GM08714 (cell line): ENCODE results near the gene ALK.
"Not testable (repeated sequence)": the region's sequence is repeated elsewhere in the genome, so short reads cannot be mapped to it uniquely, and the experiment has no call there.

ENCODE experiments used
- H3K4me3 ChIP-seq: fragments of 200-500 bp; sonication (Bioruptor generic); 2 replicates; pipeline ENCODE4 v1.5.1; 2014; ENCODE audit warnings: mild to moderate bottlenecking, low read length, inconsistent platforms
- ZNF274 ChIP-seq: IDR thresholded peaks from 2 replicates; pipeline ENCODE4 v1.6.1; 2012; ENCODE audit warnings: mild to moderate bottlenecking, low read depth, low read length

ALK gene

DNA sequence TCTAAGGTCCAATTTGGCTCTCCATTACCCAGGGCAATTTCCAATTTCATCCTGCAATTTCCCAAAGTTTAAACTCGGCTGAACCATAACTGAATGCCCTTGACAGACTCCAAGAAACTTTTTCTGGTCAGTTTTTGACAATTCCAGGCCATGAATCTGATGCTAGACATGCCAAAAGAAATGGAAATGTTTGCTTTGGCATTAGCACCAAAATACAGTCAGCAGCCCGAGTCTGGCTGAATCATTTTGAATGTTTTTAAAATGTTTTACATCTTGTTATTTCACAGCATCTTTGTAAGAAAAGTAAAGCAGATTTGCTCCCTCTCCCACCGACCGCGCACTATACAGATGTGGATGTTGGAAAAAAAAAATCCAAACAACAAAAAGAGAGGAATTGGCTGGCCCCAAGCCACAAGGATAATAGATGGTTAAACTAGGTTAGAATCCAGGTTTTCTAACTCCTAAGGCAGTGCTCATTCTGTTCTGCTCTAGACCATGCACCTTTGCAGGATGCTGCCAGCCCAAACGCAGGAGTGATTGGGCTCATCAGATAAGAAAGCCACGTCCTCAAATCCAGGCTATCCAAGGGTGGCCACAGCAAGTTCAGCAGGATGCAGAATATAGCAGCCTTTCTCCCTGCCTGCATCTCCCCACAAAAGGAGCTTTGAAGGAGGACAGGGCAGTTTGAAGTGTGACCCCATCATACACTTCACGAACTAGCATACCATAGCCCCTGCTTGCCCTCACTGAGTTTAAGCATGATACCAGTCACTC, 167.5 kb downstream of the ALK start:
- H3K4me3 ChIP-seq: no peak overlapping the region
- no peak for TF ChIP-seq ZNF274

DNA sequence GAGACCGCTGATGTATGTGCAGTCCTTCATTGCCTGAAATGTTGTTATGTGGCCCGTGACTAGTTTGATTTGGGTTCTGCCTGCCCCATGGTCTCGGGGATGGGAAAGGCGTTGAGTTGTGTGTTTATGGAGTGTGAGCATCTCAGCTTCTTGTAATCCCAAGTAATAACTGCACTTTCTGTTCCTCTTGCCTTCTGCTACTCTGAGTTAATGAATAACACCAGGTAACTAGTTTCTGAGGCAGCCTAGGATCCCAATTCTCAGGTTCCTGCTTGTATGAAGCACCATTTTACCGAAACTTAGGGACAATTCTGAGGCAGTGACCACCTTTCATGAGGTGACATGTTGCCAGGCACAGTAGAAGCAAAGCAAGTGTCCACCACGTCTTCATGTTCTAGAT, 170.0 kb downstream of the ALK start:
- H3K4me3 ChIP-seq: no peak overlapping the region
- TF ChIP-seq ZNF274: no peak

DNA sequence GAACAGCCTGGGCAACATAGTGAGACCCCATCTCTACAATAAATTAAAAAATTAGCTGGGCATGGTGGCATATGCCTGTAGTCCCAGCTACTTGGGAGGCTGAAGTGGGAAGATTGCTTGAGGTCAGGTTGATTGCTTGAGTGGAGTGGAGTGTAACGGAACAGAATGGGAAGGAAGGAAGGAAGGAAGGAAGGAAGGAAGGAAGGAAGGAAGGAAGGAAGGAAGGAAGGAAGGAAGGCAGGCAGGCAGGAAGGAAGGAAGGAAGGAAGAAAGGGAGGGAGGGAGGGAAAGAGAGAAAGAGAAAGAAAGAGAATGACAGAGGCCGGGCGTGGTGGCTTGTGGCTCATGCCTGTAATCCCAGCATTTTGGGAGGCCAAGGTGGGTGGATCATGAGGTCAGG, 170.9 kb downstream of the ALK start:
- H3K4me3 ChIP-seq: not testable (repeated sequence)

DNA sequence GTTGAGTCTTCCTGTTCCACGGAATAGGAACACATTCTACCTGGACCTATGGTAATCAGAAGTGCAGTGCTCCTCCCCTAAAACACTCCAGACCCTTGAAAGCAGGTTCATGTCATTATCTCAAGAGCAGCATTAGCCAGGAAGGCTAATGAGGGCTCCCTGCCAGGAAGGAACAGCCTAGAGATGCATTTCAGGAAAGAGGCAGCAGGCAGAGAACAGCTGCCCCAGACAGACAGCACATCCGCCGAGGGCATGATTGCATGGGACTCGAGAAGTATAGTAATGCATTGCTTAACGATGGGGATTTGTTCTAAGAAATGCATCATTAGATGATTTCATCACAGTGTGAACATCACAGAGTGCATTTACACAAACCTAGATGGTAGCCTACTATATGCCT, 171.5 kb downstream of the ALK start:
- TF ChIP-seq ZNF274: no peak
- no peak overlapping the region for H3K4me3 ChIP-seq

DNA sequence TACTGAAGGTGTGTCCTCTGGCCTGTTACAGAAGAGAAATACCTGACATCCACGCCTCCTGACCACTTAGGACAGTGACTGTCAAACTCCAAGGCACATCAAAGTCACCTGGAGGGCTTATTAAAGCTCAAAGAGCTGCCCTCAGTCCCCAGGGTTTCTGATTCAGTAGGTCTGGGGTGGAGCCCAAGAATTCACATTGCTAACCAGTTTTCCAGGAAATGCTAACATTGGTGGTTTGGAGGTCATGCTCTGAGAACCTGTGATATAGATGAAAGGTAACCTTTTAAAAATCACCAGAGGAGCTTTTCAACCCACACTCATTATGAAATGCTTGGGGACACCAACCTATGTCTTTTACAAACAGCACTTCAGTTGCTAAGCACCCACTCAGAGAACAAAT, 172.3 kb downstream of the ALK start:
- H3K4me3 ChIP-seq: no peak overlapping the region
- no peak for TF ChIP-seq ZNF274

DNA sequence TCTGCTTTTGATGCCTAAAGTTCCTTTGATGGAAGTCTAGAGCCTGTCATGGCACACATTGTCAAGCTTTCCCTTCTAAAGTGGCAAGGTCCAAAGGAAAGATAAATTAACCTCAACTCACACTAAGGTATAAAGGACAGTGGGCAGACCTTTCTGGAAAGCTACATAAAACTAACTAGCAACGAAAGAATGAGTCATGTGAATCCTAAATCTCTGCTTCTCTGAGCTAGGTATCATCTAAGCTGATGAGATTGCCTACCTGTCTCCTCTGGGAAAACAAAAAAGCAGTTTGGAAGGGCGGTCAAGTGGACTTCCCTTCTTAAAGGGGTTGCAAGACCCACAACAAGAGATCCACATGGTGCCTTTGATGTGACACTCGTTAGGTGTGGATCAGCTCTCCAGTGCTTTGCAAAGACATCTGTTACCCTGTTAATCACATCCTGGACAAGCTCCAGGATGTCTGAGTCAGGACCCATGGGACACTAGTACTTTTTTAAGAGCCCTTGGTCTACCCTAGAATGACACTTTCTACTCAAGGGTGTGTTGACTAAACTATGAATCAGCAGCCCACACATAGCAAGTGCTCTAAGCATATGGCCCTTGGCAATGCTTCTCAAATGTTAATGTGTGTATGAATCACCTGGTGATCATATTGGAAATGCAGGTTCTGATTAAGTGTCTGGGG, 173.5 kb downstream of the ALK start:
- H3K4me3 ChIP-seq: no peak overlapping the region
- no peak for TF ChIP-seq ZNF274

DNA sequence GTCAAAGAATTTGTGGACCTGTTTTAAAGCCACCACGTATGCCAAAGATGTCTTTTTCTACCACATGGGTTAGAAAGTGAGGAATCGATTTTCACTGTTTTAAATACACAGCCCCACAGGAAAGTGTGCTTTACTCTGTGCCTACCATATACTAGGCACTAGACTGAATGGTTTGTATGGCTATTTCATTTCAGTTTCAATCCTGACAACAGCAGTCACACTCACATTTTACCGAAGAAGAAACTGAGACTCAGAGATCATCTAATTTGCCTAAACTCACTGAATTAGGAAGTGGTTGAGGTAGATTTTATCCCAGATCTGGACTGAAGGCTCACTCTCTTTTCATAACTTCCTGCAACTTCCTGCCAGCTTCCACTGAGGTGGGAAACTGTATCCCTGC, 176.4 kb downstream of the ALK start:
- TF ChIP-seq ZNF274: no peak
- no peak overlapping the region for H3K4me3 ChIP-seq

DNA sequence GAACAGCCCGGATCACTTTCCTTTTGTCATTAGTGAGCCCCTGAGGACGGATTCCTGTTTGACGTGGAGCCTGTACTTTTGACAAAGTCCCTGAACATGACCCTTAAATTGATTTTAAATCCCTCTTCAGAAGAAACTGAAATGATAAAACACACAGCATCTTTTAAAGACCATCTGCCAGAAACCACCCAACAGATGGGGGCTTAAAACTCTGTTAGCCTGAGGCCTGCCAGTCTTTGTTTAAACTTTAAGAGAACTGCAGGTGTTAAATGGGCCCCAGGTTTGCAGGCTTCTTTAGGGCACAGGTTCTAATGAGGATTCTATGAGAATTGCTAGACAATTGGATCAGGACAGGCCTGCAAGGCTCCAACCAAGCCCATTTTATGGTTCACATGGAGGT, 177.9 kb downstream of the ALK start:
- no peak overlapping the region for H3K4me3 ChIP-seq
- no peak for TF ChIP-seq ZNF274

DNA sequence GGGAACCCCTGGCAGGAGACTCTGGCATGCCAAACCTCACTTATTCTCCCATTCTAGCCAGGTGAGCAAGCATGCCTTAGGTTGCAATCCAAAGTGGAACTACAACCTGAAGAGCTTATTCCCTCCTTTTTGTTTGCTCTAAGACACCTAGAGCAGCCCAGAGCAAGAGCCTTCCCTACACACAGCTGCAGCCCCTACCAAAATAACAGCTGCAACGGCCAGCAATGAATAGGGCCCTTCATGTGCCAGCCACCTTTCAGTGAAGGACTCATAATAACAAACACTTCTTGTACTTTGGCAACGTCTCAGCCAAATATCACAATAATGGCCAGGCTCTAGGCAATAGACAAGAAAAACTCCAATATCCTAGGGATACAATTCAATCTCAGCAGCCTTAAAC, 178.7 kb downstream of the ALK start:
- H3K4me3 ChIP-seq: no peak overlapping the region
- no peak for TF ChIP-seq ZNF274

DNA sequence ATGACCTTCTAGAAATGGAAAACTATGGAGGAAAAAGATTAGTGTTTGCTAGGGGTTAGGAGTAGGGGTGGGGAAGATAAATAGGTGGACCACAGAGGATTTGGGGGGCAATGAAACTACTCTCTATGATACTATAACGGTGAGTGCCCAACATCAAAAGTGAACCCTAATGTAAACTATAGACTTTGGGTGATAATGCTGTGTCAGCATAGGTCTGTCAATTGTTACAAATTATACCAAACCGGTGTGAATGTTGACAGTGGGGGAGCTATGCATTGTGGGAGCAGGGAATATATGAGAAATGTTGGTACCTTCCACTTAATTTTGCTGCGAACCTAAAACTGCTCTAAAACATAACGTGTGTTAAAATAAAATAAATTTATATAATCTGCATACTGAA, 180.3 kb downstream of the ALK start:
- no peak overlapping the region for H3K4me3 ChIP-seq
- no peak for TF ChIP-seq ZNF274

DNA sequence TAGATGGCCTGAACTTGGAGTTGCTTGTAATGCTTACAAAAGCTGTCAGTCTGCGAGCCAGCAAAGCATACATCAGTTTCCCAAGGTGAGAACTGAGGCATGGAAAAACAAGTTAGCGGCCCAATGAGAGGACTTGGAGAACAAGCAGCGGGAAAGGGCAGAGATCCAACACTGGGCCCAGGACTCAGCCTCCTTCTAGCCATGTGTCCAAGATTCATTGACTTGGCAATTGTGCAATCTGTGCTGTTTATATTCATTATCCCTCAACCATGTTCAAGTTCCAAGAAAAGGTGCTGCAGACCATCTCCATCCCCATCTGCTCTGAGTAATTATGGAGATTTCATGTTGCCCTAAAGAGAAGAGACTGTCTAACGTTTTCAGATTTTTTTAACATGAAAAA, 187.4 kb downstream of the ALK start:
- no peak overlapping the region for H3K4me3 ChIP-seq
- TF ChIP-seq ZNF274: no peak

DNA sequence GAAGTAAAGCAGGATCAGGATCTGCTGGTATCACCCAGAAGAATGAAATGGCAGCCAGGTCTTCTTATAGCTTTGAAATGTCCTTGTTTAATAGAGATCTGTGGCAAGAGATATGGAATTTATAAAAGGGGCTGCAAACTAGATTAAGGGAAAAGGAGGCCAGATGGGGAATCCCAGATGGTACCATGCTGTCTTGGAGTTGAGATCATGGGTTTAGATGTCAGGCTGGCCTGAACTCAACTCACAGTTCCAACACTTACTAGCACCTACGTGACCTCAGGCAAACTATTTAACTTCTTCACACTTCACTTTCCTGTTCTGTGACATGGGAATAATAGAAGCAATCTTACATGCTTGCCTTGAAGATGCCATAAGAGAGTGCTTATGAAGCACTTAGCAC, 188.2 kb downstream of the ALK start:
- no peak overlapping the region for H3K4me3 ChIP-seq
- no peak for TF ChIP-seq ZNF274

DNA sequence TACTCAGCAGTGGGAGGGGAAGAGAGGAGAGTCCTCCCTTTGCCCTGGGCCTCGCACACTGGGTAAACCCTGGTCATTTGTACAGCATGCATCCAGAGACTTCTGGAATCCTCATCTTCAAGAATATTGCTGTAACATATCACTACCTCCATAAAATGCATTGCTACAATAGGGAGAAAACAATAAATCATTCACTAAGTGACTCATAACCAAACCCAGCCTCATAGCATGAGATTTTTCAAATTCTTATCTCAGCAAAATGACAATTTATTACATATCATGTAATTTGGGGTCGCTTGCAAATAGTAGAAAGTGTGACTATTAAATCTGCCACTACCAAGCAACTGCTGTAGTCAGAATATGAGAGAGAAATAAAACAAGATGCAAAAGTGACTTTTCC, 189.4 kb downstream of the ALK start:
- no peak overlapping the region for H3K4me3 ChIP-seq
- TF ChIP-seq ZNF274: no peak

DNA sequence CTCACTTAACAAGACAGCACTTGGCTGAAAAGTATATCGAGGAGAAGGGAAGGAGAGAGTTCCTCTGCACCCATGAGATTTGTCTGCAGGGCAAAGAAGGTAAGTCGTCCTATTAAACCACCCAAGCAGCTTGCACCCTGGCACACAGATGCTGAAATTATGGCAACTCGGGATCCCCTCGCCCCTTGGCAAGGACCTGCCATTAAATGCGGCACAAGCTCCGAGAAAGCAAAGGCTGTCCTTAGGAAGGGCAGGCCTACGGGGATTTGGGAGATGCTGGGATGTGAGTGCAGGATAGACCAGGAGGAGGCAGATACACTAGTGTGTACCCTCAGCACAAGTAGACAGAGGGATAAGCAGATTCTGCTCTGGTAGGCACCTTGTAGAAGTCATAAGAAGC, 191.5 kb downstream of the ALK start:
- no peak for TF ChIP-seq ZNF274
- H3K4me3 ChIP-seq: no peak overlapping the region

DNA sequence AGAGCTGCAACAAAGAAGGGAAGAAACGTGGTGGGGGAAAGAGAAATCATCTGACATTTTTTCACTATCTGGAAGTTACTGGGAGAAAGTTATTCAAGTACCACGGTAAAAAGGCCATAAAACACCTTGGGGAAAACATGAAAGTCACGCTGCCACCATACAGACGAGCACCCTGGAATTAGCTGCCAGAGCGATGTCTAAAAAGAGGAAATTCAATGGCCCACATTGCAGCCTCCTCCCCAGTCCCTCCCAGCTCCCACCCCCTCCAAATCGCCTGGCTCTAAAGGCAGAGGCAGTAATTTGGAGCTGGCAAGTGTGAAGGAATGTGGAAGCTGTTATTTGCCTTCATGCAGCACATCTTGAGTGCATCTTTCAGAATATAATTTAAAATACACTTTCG, 192.0 kb downstream of the ALK start:
- no peak overlapping the region for H3K4me3 ChIP-seq
- no peak for TF ChIP-seq ZNF274

DNA sequence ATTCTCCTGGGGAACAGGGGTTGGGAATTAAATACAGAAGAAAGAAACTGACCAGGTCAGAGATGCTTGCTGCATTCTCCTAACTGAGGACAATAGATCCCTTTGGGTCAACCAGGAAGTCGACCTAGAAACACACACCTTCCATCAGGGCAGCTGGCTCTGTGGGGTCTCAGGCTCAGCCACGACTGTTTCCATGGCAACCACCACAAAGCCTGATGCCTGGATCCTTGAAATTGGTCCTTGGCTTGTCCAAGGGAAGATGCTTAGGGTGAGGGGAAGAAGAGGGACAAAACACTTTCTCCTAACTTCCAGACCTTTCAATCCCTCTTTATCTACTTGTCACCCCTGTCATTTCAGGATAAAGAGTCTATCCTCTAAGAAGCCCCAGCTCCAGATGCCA, 194.4 kb downstream of the ALK start:
- H3K4me3 ChIP-seq: no peak overlapping the region
- TF ChIP-seq ZNF274: no peak

DNA sequence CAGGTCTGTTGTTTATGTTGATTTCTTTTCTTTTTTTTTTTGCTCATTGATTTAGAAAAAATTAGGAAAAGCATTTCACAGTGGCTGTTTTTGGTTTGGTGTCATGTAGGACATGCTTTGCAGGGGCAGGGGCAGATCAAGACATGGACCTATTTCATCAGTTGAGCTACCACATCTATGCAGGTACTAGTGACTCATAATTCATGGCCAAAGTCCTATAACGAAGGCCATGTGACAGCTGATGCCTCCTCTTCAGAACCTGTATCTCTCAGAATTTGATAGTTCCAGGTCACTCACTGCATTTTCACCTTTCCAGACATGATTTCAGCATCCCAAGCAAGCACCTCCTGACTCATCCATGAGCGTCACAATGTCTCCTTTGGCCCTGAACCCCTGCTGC, 195.8 kb downstream of the ALK start:
- H3K4me3 ChIP-seq: no peak overlapping the region
- TF ChIP-seq ZNF274: no peak
